ENCODE results near the gene DDX4. TPM values are rescaled to one million over a fixed set of nuclear protein-coding genes. Genes with fewer than 3 reads are reported as not detected.

The DDX4 gene
- not detected for total RNA-seq (2021; ENCODE audit: unreplicated experiment)
- not detected in 2 replicates for polyA plus RNA-seq (2012)
- Bru-seq, nascent RNA, result percentile 12 among the genes with signal in this experiment
- percentile 15 among the genes with signal in this experiment for BruChase-seq, experiment 1, labeled RNA remaining after a 6-hour chase
- BruChase-seq, experiment 2, labeled RNA remaining after a 2-hour chase, result percentile 16 among the genes with signal in this experiment
- long read RNA-seq, result 0 reads

GRCh38 chr5:55737793-55738192 lies at the start of gene DDX4:
DDX4 (plus strand) TSS chr5:55738061; CDS start chr5:55738964, 903 bp downstream.
- RAD21 ChIA-PET (ENCODE audit: low non-redundant PET in 1 of 2, low total read pairs in 2 of 2, uncharacterized antibody in 2 of 2, unreplicated experiment in 2 of 2), result no interaction called here
- TF ChIP-seq SIN3A (IDR thresholded peaks at IDR 0.05; ENCODE audit: low read depth) (no peak), ZNF274 (IDR thresholded peaks at IDR 0.05; ENCODE audit: low read depth, low read length) (no peak), FOSL1 (IDR thresholded peaks at IDR 0.05; ENCODE audit: low read depth) (no peak), SP1 (IDR thresholded peaks at IDR 0.05; ENCODE audit: low read depth) (no peak), EZH2 (IDR thresholded peaks at IDR 0.05) (no peak), ZFX (IDR thresholded peaks at IDR 0.05) (no peak), CTCF (IDR thresholded peaks at IDR 0.05 in 2 of 3, conservative IDR thresholded peaks at IDR 0.05 in 1 of 3; ENCODE audit: borderline replicate concordance in 1 of 3, insufficient read depth in 1 of 3, low read depth in 2 of 3, low read length in 2 of 3) (no peak), EZH2phosphoT487 (IDR thresholded peaks at IDR 0.05; ENCODE audit: borderline replicate concordance) (no peak)
- POLR2A ChIA-PET, result no interaction called here
- no peaks in the 10 kb centered on the region for H3K9me3 ChIP-seq (ENCODE audit: control insufficient read depth in 1 of 2, insufficient read depth in 1 of 2, low read depth in 1 of 2, low read length in 2 of 2)
- no peak for ATAC-seq
- H3K4me3 ChIP-seq (replicated peaks in 1 of 2; ENCODE audit: low read depth in 1 of 2, low read length in 2 of 2), result no peak within 1 kb of the TSS
- no peak within 1 kb of the TSS for H2AFZ ChIP-seq (ENCODE audit: low read depth, low read length, poor library complexity, severe bottlenecking)
- no peaks in the 10 kb centered on the region for H3K9me2 ChIP-seq (ENCODE audit: insufficient read depth)
- no peak for DNase-seq (ENCODE audit: low read depth, low spot score)
- H3K27me3 ChIP-seq (ENCODE audit: insufficient read depth, low read length), result no peaks in the 10 kb centered on the region
- H3K4me1 ChIP-seq (ENCODE audit: control insufficient read depth in 1 of 2, insufficient read depth in 2 of 2, low read length in 2 of 2), result peaks cover 0 to 4% of the 10 kb centered on the region in 2 experiments; a peak in 2 of 4 replicates
- CTCF ChIA-PET, result no interaction called here
- intact Hi-C loops (cut with micrococcal nuclease), result no loop called here
- no peaks in the 10 kb centered on the region for H3K79me2 ChIP-seq (ENCODE audit: insufficient read depth, low read length)
- no peaks in the 10 kb centered on the region for H4K20me1 ChIP-seq (ENCODE audit: insufficient read depth)
- no TSS peak for BruUV-seq (replicated peaks)
- H3K9ac ChIP-seq (ENCODE audit: low read length), result no peak within 1 kb of the TSS
- H3K36me3 ChIP-seq (ENCODE audit: control insufficient read depth in 1 of 2, insufficient read depth in 2 of 2, low read length in 2 of 2), result no peaks in the 10 kb centered on the region
- H3K4me2 ChIP-seq (ENCODE audit: low read length), result no peak within 1 kb of the TSS
- H3K27ac ChIP-seq (ENCODE audit: low read depth, low read length), result no peak within 1 kb of the TSS

Data from HCT116 (cell line).